Endothelial cell (in vitro differentiated cells): ENCODE measurements around the gene CDON. TPM values are rescaled to one million over a fixed set of nuclear protein-coding genes. Genes with fewer than 3 reads are reported as not detected.

Experiments
- DNase-seq: peaks from one replicate; pipeline ENCODE4 v3.0.0; 2021; ENCODE audit warnings: low spot score
- H3K27ac Mint-ChIP-seq: one replicate; pipeline ENCODE4 v1.8.0; 2021; ENCODE audit warnings: mixed read lengths, inconsistent platforms; ENCODE audit not compliant: unreplicated experiment
- H3K27me3 Mint-ChIP-seq: one replicate; pipeline ENCODE4 v1.8.0; 2021; ENCODE audit warnings: mild to moderate bottlenecking, moderate library complexity, mixed read lengths, inconsistent platforms; ENCODE audit not compliant: unreplicated experiment
- H3K36me3 Mint-ChIP-seq: one replicate; pipeline ENCODE4 v1.8.0; 2021; ENCODE audit warnings: mild to moderate bottlenecking, low read depth, mixed read lengths, inconsistent platforms; ENCODE audit not compliant: unreplicated experiment
- H3K4me1 Mint-ChIP-seq: one replicate; pipeline ENCODE4 v1.8.0; 2021; ENCODE audit warnings: mild to moderate bottlenecking, mixed read lengths, inconsistent platforms; ENCODE audit not compliant: unreplicated experiment
- H3K4me3 Mint-ChIP-seq: one replicate; pipeline ENCODE4 v1.8.0; 2021; ENCODE audit warnings: mild to moderate bottlenecking, mixed read lengths, inconsistent platforms; ENCODE audit not compliant: unreplicated experiment
- H3K9me3 Mint-ChIP-seq: one replicate; pipeline ENCODE4 v1.8.0; 2021; ENCODE audit warnings: mixed read lengths, inconsistent platforms; ENCODE audit not compliant: unreplicated experiment
- total RNA-seq: library from RNA; stranded (reverse); fragmentation: NEBNext Ultra II Directional; extraction: Animal tissue kit (Norgen Biotek cat#: 25700); gene quantifications from one replicate; pipeline ENCODE4 v1.2.1, GENCODE V29; 2021; ENCODE audit not compliant: unreplicated experiment
- TF ChIP-seq, protein P1 (sequence below): fragments of 200-600 bp; sonication (generic); IDR thresholded peaks from one replicate; pipeline ENCODE4 v1.5.0; 2021; ENCODE audit warnings: antibody characterized with exemption; ENCODE audit not compliant: unreplicated experiment

The CDON gene
- total RNA-seq, 1 donor from 2014 or later = 25.2 TPM

DNA sequence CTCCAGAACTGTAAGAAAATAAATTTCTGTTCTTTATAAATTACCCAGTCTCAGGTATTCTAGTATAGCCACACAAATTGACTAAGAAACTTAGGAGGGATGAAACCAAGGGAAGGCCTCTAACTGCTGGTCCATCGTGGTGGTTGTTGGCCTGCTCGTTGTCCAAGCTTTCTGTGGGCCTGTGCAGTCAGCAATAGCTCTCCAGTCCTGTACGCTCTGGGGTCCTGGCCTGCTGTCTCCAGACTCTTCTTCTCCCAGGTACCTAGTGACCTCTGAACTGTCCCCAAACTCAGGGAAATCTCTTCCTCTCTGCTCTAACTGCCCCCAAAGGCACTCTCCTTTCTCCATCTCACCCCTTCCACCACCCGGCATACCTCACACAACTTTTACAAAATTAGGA lies 122.5 kb downstream of the CDON start:
- TF ChIP-seq, protein P1, sequence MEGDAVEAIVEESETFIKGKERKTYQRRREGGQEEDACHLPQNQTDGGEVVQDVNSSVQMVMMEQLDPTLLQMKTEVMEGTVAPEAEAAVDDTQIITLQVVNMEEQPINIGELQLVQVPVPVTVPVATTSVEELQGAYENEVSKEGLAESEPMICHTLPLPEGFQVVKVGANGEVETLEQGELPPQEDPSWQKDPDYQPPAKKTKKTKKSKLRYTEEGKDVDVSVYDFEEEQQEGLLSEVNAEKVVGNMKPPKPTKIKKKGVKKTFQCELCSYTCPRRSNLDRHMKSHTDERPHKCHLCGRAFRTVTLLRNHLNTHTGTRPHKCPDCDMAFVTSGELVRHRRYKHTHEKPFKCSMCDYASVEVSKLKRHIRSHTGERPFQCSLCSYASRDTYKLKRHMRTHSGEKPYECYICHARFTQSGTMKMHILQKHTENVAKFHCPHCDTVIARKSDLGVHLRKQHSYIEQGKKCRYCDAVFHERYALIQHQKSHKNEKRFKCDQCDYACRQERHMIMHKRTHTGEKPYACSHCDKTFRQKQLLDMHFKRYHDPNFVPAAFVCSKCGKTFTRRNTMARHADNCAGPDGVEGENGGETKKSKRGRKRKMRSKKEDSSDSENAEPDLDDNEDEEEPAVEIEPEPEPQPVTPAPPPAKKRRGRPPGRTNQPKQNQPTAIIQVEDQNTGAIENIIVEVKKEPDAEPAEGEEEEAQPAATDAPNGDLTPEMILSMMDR = no peak

DNA sequence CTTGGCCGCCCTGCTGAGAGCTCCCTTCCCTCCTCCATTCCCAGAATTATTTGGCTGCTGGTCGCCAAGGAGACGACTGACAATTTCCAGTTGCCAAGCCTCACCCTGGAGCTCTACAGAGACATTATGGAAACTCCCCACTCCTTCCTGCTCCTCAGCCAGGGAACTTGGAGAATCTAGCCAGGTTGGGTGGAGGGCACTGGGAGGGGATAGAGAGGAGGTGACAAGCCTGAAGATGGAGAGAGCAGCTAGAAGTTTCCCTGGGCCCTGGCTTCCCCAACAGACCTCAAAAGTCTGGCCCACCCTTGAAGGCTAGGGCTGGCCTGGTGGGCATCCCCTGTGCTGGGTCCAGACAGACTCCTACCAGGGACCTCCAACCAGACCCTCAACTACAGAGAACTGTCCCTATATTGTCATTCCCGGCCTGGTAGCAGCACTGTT lies 123.6 kb downstream of the CDON start:
- Mint-ChIP-seq H3K9me3 (no peaks in the 10 kb centered on the region), H3K4me1 (peaks cover 24% of the 10 kb centered on the region), H3K36me3 (no peaks in the 10 kb centered on the region), H3K27me3 (peaks cover 2% of the 10 kb centered on the region), H3K4me3 (no peak overlapping the region), H3K27ac (peak overlapping the region; percentile 28)
- TF ChIP-seq, protein P1 = no peak
- DNase-seq = no peak

More for the DNA sequence above, 122.5 kb downstream of the CDON start:
- peaks cover 24% of the 10 kb centered on the region for H3K4me1 Mint-ChIP-seq
- no peaks in the 10 kb centered on the region for H3K36me3 Mint-ChIP-seq
- peaks cover 2% of the 10 kb centered on the region for H3K27me3 Mint-ChIP-seq
- no peak for DNase-seq
- H3K9me3 Mint-ChIP-seq = no peaks in the 10 kb centered on the region
- H3K27ac Mint-ChIP-seq = no peak overlapping the region
- no peak overlapping the region for H3K4me3 Mint-ChIP-seq

DNA sequence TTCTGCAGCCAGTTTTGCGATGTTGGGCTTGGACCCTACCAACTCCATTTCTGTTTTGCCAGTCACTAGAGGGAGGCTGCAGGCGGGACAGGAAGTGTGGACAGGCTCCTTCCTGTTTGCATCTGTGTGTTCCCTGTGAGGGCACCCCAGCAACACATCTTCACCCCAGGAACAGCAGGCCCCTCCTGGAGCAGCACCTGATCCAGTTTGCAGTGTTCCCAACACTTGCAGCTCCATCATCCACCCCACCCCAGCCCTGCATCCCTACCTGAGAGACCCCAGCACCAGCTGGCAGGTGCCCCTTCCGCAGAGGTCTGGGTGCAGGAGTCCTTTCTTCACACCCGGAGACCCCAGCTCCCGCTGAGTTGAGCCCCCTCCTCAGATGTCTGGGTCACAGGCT lies 124.2 kb downstream of the CDON start:
- Mint-ChIP-seq H3K27me3 (peaks cover 3% of the 10 kb centered on the region), H3K4me1 (peaks cover 24% of the 10 kb centered on the region), H3K9me3 (no peaks in the 10 kb centered on the region), H3K36me3 (no peaks in the 10 kb centered on the region), H3K27ac (no peak overlapping the region), H3K4me3 (no peak overlapping the region)
- TF ChIP-seq, protein P1 = no peak
- DNase-seq = no peak

DNA sequence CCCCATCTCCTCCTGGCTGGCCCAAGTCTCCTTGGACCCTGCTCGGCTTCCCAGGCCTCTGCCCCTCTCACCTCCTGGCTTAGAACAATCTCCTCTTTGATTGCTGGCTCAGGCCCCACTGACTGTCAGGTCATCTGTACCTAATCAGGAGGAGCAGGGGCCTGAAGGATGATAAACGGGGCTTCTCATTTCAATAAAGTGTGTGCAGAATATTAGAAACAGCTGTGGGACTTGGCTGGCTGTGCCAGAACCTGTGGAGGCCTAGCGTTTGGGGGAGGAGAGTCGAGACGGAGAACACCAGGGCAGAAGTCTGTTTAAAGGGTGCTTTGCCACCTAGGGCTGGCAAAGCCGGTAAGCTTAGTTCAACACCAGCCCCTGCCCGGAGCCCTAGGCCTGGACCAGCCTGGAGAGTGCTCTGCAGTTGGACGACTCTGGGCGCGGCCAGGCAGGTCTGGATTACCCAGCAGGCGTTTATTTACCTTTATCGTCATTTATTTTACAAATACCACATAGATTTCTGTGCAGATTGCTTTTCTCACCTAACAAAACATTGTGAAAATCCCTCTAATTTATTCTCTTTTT lies 127.0 kb downstream of the CDON start:
- Mint-ChIP-seq H3K27ac (no peak overlapping the region), H3K4me1 (peaks cover 9% of the 10 kb centered on the region)

DNA sequence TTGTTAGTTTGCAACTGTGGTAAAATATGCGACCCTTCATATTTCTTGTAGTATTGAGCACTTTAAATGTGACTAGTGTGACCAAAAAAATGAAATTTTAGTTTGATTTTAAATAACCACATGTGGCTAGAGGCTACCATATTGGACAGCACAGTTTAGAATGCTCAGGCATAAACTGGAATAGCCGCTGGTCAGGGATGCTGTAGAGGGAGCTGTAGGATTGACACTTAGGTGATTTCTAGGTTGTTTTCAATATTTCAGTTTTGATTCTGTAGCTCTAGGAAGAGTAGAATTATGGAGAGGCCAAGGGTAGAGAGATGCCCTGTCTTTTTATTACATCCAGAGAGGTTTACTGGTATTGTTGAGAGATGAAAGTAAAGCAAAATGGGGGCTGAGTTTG lies 127.6 kb downstream of the CDON start:
- Mint-ChIP-seq H3K9me3 (no peaks in the 10 kb centered on the region), H3K27me3 (peaks cover 5% of the 10 kb centered on the region), H3K36me3 (no peaks in the 10 kb centered on the region), H3K4me1 (peaks cover 9% of the 10 kb centered on the region), H3K4me3 (no peak overlapping the region), H3K27ac (no peak overlapping the region)
- no peak for DNase-seq
- TF ChIP-seq, protein P1 = no peak

More for the DNA sequence above, 127.0 kb downstream of the CDON start:
- TF ChIP-seq, protein P1 = no peak
- DNase-seq = no peak
- Mint-ChIP-seq H3K4me3 (no peak overlapping the region), H3K36me3 (no peaks in the 10 kb centered on the region), H3K27me3 (peaks cover 5% of the 10 kb centered on the region), H3K9me3 (no peaks in the 10 kb centered on the region)
